NCI-H146 (cell line): ENCODE measurements around the gene DOK7.

Source experiments
- DNase-seq: peaks from one replicate; lab custom pipeline; 2025; lab: John Stamatoyannopoulos, UW

Gene DOK7

DNA sequence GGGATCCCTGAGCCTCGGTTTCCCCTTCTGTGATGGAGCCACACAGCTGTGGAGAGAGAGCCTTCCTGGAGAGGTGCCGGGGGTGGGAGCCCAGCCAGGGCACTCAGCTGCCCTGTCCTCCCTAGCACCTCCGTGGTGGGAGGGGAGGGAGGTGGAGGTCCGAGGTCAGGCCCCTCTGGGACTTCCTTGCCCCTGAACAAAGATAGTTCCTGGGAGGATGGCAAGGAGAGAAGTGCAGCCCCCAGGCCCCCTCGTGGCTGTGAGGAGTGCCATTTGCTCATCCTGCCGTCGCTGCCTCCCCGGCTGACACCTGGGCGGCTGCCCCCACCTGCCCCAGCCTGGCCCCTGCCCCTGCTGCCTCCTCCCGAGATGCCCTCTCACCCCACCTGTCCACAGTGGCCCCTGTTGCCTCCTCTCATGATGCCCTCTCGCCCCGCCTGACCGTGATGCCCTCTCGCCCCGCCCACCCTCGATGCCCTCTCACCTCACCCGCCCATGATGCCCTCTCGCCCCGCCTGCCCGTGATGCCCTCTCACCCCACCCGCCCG lies 12.7 kb downstream of the DOK7 start:
- no peak for DNase-seq

DNA sequence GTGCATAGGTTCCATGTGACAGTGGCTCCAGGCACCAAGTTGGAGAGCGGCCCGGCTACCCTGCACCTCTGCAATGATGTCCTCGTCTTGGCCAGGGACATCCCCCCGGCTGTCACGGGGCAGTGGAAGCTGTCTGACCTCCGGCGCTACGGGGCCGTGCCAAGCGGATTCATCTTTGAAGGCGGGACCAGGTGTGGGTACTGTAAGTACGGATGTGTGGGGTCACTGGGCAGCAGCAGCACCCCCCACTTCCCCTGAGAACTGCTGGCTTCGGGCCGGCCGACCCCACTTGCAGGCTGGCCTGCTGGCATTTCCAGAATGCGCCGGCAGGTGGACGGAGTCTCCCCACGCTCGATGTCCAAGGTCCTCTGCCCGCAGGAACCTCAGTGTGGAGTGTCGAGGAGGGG lies 13.2 kb downstream of the DOK7 start:
- DNase-seq: no peak

DNA sequence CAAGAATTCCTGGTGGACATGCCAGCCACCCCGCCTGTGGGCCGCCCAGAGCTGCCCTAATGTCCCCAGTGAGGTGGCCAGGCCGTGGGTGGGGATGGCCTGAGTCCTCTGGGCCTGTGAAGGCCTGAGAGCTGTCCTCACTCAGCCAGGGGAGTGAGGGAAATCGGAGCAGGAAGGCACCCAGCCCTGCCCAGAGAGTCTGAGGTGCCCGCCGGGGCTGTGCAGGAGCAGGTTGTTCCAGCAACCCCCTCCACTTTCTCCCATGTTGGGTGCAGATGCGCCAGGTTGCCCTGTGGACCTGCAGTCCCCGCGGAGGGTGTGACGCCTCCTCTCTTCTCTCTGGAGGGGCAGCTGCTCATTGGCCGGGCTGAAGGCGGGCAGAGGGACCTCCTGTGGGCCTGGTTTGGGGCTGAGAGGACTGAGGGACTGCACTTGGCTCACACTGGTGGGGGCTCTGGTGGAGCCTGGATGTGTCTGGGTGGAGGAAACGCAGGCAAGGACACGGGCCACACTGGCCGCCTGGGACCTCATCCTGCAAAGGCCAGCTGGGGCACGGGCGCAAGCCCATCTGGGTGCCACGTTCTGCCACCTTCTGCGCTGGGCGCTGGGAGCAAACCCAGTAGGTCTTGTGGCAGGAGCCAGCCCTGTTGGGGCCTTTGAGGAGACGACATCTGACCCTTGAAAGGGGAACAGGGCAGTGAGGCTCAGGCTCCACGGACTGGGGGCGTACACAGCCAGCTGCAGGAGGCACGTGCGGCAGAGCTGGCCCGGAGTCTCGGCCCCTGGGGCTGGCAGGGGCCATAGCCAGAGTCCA lies 14.0 kb downstream of the DOK7 start:
- DNase-seq: no peak

DNA sequence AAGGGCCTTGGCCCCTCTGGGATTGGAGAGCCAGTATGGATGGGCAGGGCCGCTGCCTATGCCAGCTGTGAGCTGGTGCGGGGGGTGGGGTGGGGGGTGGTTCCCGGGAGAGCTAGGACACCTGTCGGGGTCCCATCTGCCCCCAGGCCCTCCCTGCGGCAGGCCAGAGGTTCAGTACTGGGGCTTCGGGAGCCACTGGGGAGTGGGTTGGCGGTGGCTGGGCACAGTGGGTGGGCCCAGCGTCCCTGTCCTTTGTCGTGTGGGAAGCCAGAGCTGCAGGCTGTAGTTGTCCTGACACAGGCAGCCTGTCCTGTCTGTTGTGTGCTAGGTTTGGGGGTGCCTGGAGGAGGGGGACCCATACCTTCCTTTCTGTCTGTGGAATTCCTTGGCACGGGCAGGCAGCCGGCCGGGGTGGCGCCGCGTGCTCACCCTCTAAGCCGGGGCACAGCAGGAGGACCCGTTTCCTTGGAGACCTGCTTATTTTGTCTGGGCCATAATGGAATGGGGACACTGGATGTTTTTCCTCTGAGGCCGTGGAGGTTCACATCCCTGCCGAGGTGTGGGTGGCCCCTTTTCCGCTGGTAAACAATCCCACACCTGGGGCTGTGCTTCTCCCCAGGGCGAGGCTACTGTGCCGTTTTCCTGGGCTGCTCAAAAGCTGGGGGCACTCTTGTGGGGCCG lies 14.8 kb downstream of the DOK7 start:
- peak; percentile 66 for DNase-seq

DNA sequence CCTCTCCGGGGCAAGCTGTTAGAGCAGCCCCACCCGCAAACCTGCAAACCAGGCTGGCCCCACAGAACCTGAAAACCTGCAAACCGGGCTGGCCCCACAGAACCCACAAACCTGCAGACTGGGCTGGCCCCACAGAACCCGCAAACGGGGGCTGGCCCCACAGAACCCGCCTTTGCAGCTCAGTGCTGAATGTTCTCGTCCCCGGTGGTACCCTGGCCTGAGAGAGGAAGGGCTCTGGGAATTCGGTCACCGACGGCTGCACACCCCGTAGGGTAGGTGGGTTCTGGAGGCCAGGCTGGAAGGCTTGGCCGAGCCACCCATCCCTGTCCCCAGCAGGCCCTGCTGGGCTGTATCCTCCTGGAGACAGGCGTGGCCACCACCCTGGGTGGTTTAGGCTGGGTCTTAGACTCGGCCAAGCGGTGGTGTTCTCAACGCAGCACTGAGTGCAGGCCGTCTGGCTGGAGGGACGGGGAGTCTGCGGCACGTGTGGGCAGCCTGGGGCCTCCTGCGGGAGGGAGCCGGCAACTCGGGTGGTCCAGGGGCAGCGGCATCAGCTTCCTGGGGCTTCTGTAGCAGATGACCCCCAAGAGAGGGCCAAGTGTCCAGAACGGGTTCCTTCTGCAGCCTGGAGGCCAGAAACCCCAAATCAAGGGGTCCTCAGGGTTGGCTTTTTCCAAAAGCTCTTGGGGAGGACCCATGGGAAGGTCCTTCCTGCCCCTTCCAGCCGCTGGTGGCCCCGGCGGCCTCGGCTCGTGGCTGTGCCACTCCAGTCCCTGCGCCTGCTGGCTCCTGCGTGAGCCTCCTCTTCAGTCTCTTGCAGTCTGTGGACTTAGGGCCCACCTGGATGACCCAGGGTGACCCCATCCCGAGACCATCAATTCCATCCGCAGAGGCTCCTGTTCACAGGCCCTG lies 15.6 kb downstream of the DOK7 start:
- no peak for DNase-seq

DNA sequence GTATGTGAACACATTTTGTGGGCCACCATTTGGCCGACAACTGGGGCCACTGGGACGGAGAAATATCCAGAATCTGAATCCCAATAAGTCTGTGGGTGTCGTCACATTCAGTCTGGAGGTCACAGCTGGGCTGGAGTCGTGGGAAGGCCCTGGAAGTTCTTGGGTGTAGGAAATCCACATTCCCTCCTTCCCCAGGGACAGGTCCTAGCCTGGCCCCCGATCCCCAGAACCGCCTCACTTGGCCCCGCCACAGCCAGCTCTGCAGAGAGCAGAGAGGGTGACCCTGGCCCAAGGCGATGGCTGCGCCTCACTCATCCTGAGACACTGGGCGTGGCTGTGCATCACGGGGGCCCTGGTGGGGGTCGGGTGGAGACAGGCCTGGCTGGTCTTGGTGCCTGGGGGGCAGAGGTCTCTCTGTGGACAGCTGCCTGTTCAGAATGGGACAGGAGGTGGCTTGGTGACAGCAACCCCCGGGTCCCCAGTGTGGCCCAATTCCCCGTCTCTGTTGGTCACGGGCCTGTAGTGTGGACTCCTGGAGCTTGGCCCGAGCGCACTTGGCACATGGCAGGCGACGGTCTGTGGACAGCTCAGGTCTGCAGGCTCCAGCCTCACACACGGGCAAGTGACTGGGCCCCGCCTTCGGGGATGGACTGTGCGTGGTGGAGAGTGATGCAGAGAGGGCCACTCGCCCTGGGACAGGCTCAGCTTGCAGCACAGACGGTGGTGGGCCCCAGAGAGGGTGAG lies 16.4 kb downstream of the DOK7 start:
- DNase-seq: no peak

DNA sequence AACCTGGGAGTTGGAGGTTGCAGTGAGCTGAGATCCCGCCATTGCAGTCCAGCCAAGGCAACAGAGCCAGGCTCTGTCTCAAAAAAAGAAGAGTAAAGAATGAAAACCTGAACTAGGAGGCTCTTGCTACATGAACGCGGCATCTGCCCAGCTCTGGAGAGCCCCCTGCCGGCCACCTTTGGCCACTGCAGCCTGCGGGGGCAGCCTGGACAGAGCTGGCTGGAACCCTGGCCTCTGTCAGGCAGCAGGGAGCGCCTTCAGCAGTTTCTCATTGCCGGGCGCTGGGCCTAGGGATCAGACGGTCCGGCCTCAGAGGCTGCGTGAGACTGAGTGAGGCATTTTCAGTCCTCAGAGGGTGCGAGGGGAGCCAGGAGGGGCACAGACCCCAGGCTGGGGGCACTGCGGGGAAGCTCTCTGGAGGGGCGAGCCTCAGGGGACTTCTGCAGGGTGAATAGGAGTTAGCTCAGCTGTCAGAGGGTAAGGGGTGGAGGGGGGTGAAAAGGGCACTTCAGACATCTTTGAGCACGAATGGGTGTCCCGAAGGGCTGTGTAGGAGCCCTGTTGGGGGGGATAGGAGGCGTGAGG lies 17.5 kb downstream of the DOK7 start:
- peak; percentile 75 for DNase-seq

DNA sequence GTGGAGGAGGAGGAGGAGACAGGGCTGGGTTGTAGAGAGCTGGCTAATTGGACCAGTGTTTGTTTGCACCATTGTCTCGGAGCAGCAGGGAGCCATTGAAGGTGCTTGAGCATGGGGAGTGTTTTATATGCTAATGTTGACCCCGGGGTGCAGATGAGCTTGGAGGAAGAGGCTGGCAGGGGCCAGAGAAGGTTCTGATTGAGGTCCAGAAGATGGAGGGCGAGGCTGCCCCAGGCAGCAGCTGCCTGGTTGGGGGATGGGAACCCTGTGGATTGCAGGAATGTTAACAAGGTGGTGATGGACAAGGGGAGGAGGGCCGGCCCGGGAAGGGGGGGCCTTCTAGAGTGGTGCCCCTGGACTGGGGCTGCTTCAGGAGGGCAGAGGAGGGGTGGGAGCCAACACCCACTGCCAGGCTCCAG lies 18.0 kb downstream of the DOK7 start:
- DNase-seq: peak; percentile 93

DNA sequence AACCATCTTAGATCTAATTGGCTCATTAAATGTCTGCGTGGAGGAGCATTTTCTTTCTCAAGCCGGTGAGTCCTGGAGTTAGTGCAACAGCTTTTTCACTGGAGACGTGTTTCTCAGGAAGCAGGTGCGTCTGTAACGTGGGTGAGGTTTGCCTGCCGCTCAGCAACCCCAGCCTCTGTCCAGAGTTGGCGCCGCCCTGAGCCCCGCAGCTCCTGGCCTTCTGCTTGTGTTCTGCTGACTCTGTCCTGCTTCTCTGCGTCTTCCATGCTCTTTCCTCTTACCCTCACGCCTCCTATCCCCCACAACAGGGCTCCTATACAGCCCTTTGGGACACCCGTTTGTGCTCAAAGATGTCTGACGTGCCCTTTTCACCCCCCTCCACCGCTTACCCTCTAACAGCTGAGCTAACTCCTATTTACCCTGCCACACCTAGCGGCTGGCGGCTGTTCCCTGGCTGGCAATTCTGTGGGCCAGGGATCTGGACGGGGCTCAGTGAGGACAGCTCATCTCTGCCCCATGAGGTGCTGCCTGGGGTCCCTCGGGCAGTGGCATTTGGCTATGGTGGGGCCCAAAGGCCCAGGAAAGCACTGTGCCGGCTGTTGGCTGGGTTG lies 18.8 kb downstream of the DOK7 start:
- DNase-seq: peak; percentile 21

DNA sequence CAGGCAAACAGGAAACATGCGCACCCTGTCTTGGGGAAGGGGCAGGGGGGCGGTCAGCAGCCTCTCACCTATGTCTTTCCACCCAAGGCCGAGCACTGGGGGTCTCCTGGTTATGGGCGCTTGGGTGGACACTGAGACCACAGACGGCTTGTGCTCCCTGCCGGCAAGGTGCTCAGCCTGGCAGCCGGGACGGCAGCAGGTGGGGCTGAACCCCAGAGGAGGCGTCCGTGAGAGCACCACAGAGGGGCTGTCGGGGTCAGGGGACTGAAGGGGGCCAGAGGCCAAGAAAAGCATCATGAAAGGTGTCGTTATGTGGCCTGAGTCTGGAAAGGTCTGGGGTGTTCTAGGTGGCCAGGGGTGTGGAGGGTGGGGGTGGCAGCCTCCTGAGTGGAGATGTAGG lies 19.6 kb downstream of the DOK7 start:
- no peak for DNase-seq

DNA sequence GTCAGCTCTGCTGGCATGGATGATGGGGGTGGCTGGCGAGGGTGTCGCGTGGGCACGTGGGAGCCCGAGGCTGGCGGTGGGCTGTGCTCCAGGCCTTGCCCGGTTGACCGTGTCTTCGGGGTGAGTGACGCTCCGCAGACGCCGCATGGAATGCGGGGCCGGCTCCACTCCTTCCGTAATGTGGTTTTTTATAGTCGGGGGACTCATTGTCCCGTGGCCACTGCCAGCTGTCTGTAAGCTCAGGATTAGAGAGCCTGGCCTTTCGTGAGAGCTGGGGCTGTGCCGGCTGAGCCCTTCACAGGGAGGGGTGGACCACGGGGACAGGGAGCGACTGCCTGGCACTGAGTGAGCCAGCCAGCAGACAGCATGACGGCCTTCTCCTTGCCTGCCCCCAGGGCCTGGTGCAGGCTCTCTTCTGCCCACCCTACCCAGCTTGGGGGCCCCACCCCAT lies 20.4 kb downstream of the DOK7 start:
- DNase-seq: no peak

DNA sequence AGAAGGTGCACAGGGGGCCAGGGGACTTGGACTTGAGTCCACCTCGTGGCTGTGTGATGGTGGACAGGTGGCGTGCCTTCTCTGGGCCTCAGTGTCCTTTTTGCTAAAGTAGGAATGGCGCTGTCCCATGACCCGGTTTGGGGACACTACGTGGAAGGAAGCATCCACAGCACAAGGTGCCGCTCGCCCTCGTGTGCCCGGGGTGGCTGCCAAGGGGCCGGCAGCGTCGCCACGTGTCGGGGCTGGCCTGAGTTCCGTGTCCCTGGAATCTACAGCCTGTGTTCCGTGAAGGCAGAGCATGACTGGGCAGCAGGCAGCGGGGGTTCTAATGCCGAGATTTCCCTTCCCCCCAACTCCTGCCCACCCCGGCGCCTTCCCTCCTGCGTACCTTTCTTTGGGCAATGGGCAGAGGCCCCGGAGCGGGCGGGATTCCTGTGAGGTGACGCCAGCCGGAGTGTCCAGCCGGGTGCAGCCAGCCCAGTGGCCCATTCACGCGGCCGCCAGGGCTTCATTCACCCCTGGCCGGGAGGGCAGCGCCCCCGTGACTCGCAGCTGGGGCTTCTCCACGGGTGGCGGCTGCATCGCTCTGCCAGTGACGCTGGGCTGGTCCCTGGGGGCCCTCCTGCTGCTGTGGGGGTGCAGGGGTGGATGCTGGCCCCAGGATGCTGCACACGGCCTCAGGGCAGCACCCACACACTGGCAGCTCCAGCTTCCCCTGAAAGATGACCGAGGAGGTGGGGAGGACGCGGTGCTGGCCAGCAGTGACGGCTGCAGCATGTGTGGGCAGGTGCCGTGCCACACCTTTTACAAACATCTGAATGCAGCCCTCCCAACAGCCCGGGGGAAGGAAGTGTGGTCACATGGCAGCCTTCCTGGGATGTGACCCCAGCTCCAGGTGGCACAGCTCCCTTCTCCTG lies 21.2 kb downstream of the DOK7 start:
- DNase-seq: peak; percentile 92

DNA sequence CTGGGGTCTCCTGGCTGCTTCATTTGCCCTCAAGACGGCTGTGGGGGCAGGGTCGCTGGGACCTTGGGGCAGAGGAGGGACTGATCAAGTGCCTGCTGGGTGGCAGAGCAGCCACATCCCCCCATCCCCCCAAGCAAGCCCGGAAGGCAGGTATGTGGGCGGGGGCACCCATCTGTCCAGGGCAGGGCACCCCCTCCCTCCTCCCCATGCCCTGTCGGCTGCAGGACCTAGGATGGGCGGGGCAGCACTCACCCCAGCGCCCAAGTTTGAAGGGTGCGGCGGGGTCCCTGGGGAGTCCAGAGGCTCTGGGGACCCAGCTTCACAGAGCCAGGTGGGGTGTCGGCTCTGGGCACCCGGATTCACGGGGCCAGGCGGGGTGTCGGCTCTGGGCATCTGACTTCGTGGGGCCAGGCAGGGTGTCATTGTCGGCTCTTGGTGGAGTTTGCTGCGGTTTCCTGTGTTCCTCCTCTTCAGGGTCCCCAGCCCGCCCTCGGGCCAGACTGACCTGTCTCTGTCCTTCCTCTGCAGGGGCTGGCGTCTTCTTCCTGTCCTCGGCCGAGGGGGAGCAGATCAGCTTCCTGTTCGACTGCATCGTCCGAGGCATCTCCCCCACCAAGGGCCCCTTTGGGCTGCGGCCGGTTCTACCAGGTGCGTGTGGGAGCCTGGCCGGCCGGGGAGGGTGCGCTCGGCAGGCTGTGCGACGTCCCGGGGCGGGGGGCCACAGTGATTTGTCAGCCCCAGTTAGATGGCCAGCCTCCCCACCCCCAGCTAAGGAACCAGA lies 22.1 kb downstream of the DOK7 start:
- DNase-seq: peak; percentile 70

DNA sequence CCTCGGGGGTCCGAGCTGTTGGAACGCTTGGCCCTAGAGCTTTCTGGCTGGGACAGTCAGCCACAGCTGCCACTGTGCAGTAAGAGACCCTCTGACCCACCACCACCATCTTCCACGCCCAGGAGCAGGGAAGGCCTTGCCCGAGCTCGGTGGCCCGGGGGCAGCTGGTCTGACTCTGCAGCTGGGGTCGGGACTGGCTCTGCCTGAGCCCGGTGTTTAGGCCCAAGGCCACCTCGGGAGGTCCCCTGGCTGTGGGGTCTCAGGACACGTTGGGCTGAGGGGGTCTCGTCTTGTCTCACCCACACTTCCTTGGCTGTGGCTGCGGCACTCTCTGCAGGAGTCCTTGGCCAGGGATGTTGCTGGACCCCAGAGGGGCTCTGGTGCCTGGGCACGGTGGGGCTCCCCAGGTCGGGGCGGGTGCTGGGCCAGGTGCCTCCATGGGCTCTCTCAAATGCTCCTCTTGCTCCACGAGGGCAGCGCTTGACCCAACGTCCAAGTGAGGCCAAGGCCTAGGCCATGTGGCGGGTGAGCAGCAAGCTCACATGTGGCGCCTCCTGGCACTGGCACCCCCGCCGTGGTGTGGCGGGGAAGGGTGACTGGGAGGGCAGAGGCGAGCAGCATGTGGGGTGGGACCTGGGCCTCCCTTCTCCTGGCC lies 22.9 kb downstream of the DOK7 start:
- DNase-seq: no peak

DNA sequence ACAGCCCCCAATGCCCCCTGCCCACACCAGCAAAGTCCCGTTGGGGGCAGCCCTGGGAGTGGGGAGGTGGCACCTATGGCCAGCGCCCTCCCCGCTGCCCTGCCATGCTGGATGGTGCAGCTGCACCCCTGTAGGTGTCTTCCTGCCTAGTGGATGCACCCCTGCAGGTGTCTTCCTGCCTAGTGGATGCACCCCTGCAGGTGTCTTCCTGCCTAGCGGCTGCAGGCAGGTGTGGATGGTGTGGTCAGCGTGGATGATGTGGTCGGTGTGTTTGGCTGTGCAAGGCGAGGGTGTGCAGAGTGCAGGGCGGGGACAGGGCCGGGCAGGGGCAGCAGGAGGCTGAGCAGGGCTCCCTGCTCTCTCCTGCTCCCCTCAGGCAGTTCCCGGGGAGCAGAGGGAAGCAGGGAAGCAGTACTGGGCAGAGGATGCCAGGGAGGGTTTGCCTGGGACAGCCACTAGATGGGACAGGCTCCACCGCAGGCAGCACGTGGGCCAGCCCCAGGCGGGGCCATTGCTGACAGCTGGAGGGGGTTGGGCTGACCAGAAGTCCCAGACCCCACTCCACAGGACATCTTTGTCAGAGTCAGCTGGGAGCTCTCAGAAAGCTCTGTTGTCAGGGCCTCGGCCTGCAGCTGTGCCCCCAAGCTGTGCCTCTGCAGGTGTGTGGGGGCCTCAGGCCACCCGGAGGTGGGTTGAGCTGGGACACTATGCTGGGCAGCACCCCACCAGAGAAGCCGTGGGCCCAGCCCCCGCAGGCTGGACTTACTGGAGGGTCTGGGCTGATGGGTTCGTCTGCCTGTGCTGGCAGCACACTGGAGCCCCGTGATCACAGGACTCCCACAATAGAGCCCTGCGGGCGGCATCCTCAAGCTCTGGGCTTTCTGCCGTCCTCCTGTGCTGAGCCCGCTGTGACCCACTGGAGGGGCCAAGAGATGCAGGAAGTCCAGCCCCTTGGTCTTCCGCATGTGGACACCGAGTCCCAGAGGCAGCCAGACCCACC lies 23.7 kb downstream of the DOK7 start:
- DNase-seq: peak; percentile 92

DNA sequence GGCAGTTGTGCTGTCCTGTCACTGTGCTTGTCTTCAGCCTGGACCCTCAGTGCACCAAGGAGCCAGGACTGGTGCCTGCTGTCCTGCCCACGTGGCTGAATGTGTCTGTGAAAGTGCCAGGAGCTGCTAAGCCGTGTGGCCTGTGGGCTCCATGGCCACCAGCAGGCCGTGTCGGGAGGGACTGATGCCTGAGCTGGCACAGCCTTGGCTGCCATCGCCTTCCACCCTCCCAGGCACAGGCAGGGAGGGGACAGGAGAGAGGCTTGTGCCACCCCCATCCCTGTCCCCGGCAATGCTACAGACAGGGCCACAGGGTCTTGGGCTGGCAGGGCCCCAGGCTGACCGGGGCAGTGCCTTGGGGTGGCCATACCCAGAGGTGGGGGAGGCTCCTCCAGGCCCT lies 24.8 kb downstream of the DOK7 start:
- DNase-seq: no peak

DNA sequence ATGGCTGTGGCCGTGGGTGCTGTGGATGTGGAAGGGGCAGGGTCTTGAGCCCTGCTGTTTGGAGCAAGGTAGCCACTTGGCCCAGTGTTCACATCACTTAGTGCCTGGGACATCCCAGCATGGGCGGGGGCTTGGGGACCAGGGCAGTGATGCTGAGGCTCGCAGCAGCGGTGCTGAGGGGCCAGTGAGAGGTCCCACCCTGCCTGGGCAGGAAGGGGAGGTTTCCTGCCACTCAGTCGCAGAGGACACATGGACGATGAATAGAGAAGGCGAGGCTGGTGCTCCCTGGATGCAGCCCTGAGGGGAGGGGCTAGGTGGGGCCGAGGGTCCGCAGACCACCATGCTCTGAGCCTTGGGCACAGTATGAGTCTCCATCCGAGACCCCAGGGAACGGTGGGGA lies 25.7 kb downstream of the DOK7 start:
- DNase-seq: no peak
